PC-3 (cell line): Measurements from ENCODE around the gene P3H3.

Source experiments
- EZH2 ChIP-seq: fragments of 300-600 bp; sonication (generic); IDR thresholded peaks from one replicate; pipeline ENCODE4 v1.6.1; 2017; ENCODE audit warnings: antibody characterized with exemption, mild to moderate bottlenecking, low read length; ENCODE audit not compliant: unreplicated experiment
- TF ChIP-seq, protein P1 (sequence below): fragments of 300-600 bp; sonication (generic); conservative IDR thresholded peaks from 2 replicates; pipeline ENCODE4 v1.5.1; 2017; ENCODE audit warnings: antibody characterized with exemption, low read depth, mild to moderate bottlenecking, low read length

DNA sequence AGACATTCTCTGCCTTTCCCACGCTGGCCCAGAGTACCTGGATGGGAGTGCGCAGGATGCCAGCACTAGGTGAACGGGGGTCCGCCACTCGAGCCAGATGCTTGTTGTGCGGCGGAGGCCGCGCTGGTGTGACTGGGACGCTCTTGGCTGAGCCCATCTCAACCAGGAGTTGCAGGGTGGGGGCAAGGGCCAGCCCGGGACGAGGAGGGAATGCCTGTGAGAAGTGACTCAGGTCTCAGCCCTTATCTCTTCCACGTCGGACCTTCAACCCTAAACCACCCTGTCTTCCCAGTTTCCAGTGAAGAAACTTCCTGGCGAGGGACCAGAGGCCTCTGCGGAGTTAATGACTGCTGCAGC, 22.6 kb downstream of the P3H3 start:
- TF ChIP-seq, protein P1, sequence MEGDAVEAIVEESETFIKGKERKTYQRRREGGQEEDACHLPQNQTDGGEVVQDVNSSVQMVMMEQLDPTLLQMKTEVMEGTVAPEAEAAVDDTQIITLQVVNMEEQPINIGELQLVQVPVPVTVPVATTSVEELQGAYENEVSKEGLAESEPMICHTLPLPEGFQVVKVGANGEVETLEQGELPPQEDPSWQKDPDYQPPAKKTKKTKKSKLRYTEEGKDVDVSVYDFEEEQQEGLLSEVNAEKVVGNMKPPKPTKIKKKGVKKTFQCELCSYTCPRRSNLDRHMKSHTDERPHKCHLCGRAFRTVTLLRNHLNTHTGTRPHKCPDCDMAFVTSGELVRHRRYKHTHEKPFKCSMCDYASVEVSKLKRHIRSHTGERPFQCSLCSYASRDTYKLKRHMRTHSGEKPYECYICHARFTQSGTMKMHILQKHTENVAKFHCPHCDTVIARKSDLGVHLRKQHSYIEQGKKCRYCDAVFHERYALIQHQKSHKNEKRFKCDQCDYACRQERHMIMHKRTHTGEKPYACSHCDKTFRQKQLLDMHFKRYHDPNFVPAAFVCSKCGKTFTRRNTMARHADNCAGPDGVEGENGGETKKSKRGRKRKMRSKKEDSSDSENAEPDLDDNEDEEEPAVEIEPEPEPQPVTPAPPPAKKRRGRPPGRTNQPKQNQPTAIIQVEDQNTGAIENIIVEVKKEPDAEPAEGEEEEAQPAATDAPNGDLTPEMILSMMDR, result no peak
- TF ChIP-seq EZH2, result no peak
